SK-N-SH treated with all-trans-retinoic acid at 6 μM for 48 hours (cell line): ENCODE measurements around the gene DGKZ.
A peak's percentile ranks its signal among the peaks of the same experiment; 100 is the strongest.

Source experiments
- ATAC-seq: fragments of 200-7000 bp; cut with Tn5 transposase; 3 replicates; pipeline ENCODE4 v1.9.1; 2020; ENCODE audit warnings: mild to moderate bottlenecking, moderate library complexity
- ARNTL ChIP-seq: fragments of 450-650 bp; formaldehyde crosslinking; IDR thresholded peaks from 2 replicates; pipeline ENCODE4 v1.5.0; 2020; ENCODE audit warnings: low read depth, mild to moderate bottlenecking, moderate library complexity, borderline replicate concordance
- BACH2 ChIP-seq: fragments of 250-450 bp; sonication (Bioruptor Pico); IDR thresholded peaks from 2 replicates; pipeline ENCODE4 v1.9.0; 2021; ENCODE audit warnings: mild to moderate bottlenecking, borderline replicate concordance
- CSDC2 ChIP-seq: fragments of 250-450 bp; sonication (Bioruptor Pico); IDR thresholded peaks from 2 replicates; pipeline ENCODE4 v1.5.0; 2020; ENCODE audit warnings: mild to moderate bottlenecking, moderate library complexity
- CSRNP3 ChIP-seq: fragments of 250-450 bp; sonication (Bioruptor Pico); IDR thresholded peaks from 2 replicates; pipeline ENCODE4 v1.5.1; 2021; ENCODE audit warnings: mild to moderate bottlenecking, moderate library complexity
- ESRRG ChIP-seq: fragments of 250-450 bp; sonication (Bioruptor Pico); IDR thresholded peaks from 2 replicates; pipeline ENCODE4 v1.6.1; 2021; ENCODE audit warnings: mild to moderate bottlenecking
- GLIS3 ChIP-seq: fragments of 250-450 bp; sonication (Bioruptor Pico); IDR thresholded peaks from 2 replicates; pipeline ENCODE4 v1.5.0; 2020; ENCODE audit warnings: mild to moderate bottlenecking, moderate library complexity
- ISL1 ChIP-seq: fragments of 250-450 bp; sonication (Bioruptor Pico); IDR thresholded peaks from 2 replicates; pipeline ENCODE4 v2.1.2; 2022; ENCODE audit warnings: mild to moderate bottlenecking, moderate library complexity
- OSR1 ChIP-seq: fragments of 250-450 bp; sonication (Bioruptor Pico); IDR thresholded peaks from 2 replicates; pipeline ENCODE4 v1.8.0; 2022; ENCODE audit warnings: moderate library complexity, mild to moderate bottlenecking, inconsistent platforms
- PATZ1 ChIP-seq: fragments of 250-450 bp; sonication (Bioruptor Pico); IDR thresholded peaks from 2 replicates; pipeline ENCODE4 v1.8.0; 2020; ENCODE audit warnings: mild to moderate bottlenecking, moderate library complexity, borderline replicate concordance
- POU6F1 ChIP-seq: fragments of 250-450 bp; sonication (Bioruptor Pico); IDR thresholded peaks from 2 replicates; pipeline ENCODE4 v1.8.0; 2021; ENCODE audit warnings: low read depth, mild to moderate bottlenecking, moderate library complexity, borderline replicate concordance
- PPARA ChIP-seq: fragments of 250-450 bp; sonication (Bioruptor Pico); IDR thresholded peaks from 2 replicates; pipeline ENCODE4 v1.5.0; 2020; ENCODE audit warnings: mild to moderate bottlenecking, borderline replicate concordance
- RARB ChIP-seq: fragments of 250-450 bp; sonication (Bioruptor Pico); IDR thresholded peaks from 2 replicates; pipeline ENCODE4 v1.8.0; 2021; ENCODE audit warnings: mild to moderate bottlenecking, moderate library complexity
- SNAI2 ChIP-seq: fragments of 250-450 bp; sonication (Bioruptor Pico); IDR thresholded peaks from 2 replicates; pipeline ENCODE4 v1.5.0; 2020; ENCODE audit warnings: mild to moderate bottlenecking, moderate library complexity
- TCF4 ChIP-seq: fragments of 250-450 bp; sonication (Bioruptor Pico); IDR thresholded peaks from 2 replicates; pipeline ENCODE4 v1.8.0; 2021; ENCODE audit warnings: mild to moderate bottlenecking, moderate library complexity, borderline replicate concordance
- TOX ChIP-seq: fragments of 250-450 bp; sonication (Bioruptor Pico); IDR thresholded peaks from 2 replicates; pipeline ENCODE4 v1.8.0; 2021; ENCODE audit warnings: mild to moderate bottlenecking, moderate library complexity, borderline replicate concordance
- TSHZ2 ChIP-seq: fragments of 250-450 bp; sonication (Bioruptor Pico); IDR thresholded peaks from 2 replicates; pipeline ENCODE4 v1.5.0; 2020; ENCODE audit warnings: mild to moderate bottlenecking, moderate library complexity
- ZC3H10 ChIP-seq: fragments of 250-450 bp; sonication (Bioruptor Pico); IDR thresholded peaks from 2 replicates; pipeline ENCODE4 v1.5.1; 2021; ENCODE audit warnings: mild to moderate bottlenecking, moderate library complexity
- ZFP3 ChIP-seq: fragments of 250-450 bp; sonication (Bioruptor Pico); IDR thresholded peaks from 2 replicates; pipeline ENCODE4 v1.5.0; 2020; ENCODE audit warnings: mild to moderate bottlenecking, moderate library complexity
- ZFP30 ChIP-seq: fragments of 450-650 bp; formaldehyde crosslinking; IDR thresholded peaks from 2 replicates; pipeline ENCODE4 v1.5.0; 2022; ENCODE audit warnings: mild to moderate bottlenecking, moderate library complexity
- ZNF565 ChIP-seq: fragments of 450-650 bp; formaldehyde crosslinking; conservative IDR thresholded peaks from 2 replicates; pipeline ENCODE4 v1.5.0; 2020; ENCODE audit warnings: low read depth, mild to moderate bottlenecking, moderate library complexity
- ZNF70 ChIP-seq: fragments of 450-650 bp; formaldehyde crosslinking; IDR thresholded peaks from 2 replicates; pipeline ENCODE4 v1.5.0; 2020; ENCODE audit warnings: mild to moderate bottlenecking, moderate library complexity
- ZNF8 ChIP-seq: fragments of 450-650 bp; formaldehyde crosslinking; IDR thresholded peaks from 2 replicates; pipeline ENCODE4 v1.5.0; 2020; ENCODE audit warnings: mild to moderate bottlenecking, moderate library complexity

DGKZ gene

DNA sequence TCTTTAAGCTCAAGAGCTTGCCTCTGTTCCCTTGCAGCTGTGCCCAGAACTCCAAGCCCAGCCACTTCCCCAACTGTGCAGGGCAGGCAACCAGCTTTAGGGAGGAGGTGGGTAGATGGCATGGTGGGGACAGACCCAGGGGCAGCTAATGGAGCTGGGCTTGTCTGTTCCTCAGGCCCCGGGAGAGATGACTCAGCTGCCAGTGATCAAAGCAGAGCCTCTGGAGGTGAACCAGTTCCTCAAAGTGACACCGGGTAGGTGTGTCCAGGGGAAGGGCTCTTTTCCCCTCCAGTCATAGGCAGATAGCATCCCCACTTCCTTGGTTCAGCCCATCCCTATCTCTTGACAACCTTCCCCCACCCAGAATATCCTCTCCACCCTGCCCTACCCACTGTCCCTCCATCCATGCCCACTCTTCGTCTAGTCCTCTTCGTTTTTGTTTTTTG lies 37.4 kb upstream of the DGKZ start:
- ATAC-seq, result no peak
- no peak for TF ChIP-seq PATZ1
- TF ChIP-seq PPARA (CRISPR knock-in tag), result no peak
- TF ChIP-seq ESRRG (CRISPR knock-in tag), result no peak
- no peak for TF ChIP-seq OSR1 (CRISPR knock-in tag)
- no peak for TF ChIP-seq TOX
- TF ChIP-seq ZC3H10 (CRISPR knock-in tag), result no peak
- TF ChIP-seq POU6F1 (CRISPR knock-in tag), result no peak
- TF ChIP-seq, all 23 proteins: peak for 0

- TF ChIP-seq TCF4 (CRISPR knock-in tag), result no peak
- no peak for TF ChIP-seq TSHZ2 (CRISPR knock-in tag)
- no peak for TF ChIP-seq SNAI2 (CRISPR knock-in tag)
- TF ChIP-seq ISL1, result no peak
- no peak for TF ChIP-seq ZNF8 (CRISPR knock-in tag)
- TF ChIP-seq ZFP30 (CRISPR knock-in tag), result no peak
- TF ChIP-seq ZNF70 (CRISPR knock-in tag), result no peak
- no peak for TF ChIP-seq ARNTL (CRISPR knock-in tag)
- TF ChIP-seq GLIS3, result no peak
- no peak for TF ChIP-seq ESRRG (CRISPR knock-in tag)
- TF ChIP-seq PPARA (CRISPR knock-in tag), result no peak
- no peak for TF ChIP-seq BACH2 (CRISPR knock-in tag)
- no peak for TF ChIP-seq CSDC2 (CRISPR knock-in tag)
- no peak for TF ChIP-seq ZNF565 (CRISPR knock-in tag)
- no peak for TF ChIP-seq PATZ1
- ATAC-seq, result peak; percentile 96
Observed at GRCh38 chr11:46315033-46315738, 32.1 kb upstream of the DGKZ start.

- TF ChIP-seq RARB (no peak), ZNF565 (CRISPR knock-in tag) (no peak), ZFP30 (CRISPR knock-in tag) (no peak), CSDC2 (CRISPR knock-in tag) (no peak), ZFP3 (no peak), ZNF8 (CRISPR knock-in tag) (no peak), POU6F1 (CRISPR knock-in tag) (no peak), ISL1 (no peak), TOX (no peak), ESRRG (CRISPR knock-in tag) (no peak), CSRNP3 (CRISPR knock-in tag) (no peak), PPARA (CRISPR knock-in tag) (no peak), ZNF70 (CRISPR knock-in tag) (no peak), BACH2 (CRISPR knock-in tag) (no peak)
- ATAC-seq, result no peak
Observed at GRCh38 chr11:46315783-46316563, 31.3 kb upstream of the DGKZ start.
